VCaP (cell line): ENCODE results near the gene CDKN2B.

Source experiments
- H3K27ac ChIP-seq: fragments of 450-650 bp; 2 replicates; pipeline ENCODE4 v1.5.1; 2017
- TF ChIP-seq, protein P1 (sequence below): fragments of 450-650 bp; conservative IDR thresholded peaks from 2 replicates; pipeline ENCODE4 v1.5.1; 2017; ENCODE audit warnings: mild to moderate bottlenecking, moderate library complexity

CDKN2B gene

DNA sequence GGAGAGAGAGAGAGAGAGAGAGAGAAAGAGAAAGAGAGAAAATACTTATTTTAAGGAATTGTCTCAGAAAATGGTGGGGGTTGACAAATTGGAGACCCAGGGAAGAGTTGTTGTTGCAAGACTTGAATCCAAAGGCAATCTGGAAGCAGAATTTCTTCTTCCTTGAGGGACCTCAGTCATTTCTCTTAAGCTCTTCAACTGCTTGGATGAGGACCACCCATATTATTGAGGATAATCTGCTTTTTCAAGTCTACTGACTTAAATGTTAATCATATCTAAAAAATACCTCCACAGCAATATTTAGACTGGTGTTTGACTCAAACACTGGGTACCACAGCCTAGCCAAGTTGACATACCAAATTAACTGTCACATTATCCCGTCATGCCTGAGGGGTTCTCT lies 11.6 kb downstream of the CDKN2B start:
- no peak overlapping the region for H3K27ac ChIP-seq
- TF ChIP-seq, protein P1, sequence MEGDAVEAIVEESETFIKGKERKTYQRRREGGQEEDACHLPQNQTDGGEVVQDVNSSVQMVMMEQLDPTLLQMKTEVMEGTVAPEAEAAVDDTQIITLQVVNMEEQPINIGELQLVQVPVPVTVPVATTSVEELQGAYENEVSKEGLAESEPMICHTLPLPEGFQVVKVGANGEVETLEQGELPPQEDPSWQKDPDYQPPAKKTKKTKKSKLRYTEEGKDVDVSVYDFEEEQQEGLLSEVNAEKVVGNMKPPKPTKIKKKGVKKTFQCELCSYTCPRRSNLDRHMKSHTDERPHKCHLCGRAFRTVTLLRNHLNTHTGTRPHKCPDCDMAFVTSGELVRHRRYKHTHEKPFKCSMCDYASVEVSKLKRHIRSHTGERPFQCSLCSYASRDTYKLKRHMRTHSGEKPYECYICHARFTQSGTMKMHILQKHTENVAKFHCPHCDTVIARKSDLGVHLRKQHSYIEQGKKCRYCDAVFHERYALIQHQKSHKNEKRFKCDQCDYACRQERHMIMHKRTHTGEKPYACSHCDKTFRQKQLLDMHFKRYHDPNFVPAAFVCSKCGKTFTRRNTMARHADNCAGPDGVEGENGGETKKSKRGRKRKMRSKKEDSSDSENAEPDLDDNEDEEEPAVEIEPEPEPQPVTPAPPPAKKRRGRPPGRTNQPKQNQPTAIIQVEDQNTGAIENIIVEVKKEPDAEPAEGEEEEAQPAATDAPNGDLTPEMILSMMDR: no peak

DNA sequence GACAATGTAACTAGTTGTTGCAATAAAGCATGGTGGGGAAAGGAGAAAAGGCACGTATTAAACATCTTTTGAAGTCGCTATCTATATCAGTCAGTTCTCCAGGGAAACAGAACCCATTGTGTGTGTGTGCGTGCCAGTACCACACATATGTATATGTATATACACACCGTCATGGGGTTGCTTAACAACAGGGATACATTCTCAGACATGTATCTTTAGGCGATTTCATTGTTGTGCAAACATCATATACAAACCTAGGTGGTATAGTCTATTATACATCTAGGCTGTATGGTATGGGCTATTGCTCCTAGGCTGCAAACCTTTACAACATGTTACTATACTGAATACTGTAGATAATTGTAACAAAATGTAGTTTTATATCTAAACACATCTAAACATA lies 12.2 kb downstream of the CDKN2B start:
- H3K27ac ChIP-seq: no peak overlapping the region
- TF ChIP-seq, protein P1: no peak

DNA sequence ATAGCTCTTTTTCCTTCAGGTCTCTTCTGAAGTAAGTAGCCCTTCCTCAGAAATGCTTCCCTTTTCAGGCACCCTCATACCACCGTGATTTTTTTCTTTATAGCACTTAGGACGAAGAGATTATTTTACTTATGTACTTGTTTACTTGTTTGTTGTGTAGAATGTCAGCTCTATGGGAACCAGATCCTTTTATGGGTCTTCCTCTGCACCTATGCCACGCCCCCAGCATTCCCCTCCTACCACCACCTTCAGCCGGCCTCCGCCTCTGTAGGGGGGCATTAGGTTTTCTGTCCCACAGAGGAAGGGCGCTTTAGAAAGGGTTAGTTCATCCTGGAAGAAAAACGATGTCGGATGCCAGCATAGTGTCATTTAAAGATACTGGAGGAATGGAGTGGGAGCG lies 12.7 kb downstream of the CDKN2B start:
- TF ChIP-seq, protein P1: no peak
- H3K27ac ChIP-seq: no peak overlapping the region

DNA sequence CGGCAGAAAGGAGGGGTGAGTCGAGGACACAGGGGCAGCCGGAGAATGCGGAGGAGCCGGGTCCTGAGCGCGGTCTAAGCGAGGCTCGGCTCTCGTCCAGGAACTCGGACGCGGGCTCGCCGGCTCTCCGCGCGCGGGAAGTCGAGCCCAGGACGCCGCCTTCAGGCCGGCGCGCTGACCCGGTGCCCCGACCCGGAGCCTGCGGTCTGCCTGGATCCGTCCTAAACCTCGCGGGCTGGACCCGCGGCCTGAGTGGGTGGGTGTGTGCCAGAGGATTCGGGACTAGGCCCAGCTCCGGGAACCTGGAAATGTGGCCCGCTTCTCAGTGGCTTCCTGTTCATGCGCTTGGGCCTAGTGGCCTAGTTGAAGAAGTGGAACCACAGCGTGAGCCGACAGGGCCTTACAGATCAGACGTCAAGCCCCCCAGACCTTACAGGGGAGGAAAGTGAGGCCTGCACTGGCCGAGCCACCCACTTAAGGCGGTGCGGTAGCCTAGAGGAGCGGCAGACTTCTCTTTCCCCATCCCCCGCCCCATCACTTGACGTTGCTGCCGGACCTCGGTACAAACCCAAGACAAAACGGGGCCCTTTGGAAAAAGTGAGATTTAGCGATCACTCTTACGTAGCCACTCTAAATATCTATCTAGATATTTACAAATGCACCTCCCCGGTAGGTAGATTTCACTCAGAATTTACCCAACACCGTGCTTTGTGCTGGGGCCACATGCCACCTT lies 13.3 kb downstream of the CDKN2B start:
- TF ChIP-seq, protein P1: peak; percentile 47
- H3K27ac ChIP-seq: peak overlapping the region; percentile 70

DNA sequence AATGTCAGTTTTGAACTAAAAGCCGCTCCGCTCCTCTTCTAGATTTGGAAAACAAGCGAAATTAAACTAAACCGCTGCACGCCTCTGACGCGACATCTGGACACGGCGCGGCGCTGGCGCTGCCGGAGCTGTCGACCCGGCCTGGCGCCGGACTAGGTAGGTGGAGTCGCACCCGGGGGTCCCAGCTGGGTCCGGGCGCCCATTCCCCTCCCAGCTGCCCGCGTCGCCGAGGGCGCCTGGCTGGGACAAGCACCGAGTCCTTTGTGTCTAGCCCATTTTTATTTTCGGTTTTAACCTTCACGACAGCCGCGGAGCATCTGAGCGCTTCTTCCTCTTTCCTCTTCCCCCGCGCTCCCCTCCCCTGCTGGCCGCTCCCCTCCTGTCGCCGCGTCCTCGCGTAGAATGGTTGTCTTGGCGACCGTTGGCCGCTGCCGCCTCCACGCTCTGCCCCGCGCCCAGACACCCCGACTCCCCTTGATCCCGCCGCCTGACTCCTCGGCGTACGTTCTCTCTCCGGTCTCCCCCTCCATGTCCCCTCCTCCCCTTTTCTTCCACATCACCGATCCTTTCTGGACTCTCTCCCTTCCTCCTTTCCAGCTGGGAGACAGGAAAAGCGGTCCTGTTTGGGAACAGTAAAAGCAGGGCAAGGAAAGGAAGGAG lies 14.0 kb downstream of the CDKN2B start:
- H3K27ac ChIP-seq: peak overlapping the region; percentile 70
- TF ChIP-seq, protein P1: no peak

DNA sequence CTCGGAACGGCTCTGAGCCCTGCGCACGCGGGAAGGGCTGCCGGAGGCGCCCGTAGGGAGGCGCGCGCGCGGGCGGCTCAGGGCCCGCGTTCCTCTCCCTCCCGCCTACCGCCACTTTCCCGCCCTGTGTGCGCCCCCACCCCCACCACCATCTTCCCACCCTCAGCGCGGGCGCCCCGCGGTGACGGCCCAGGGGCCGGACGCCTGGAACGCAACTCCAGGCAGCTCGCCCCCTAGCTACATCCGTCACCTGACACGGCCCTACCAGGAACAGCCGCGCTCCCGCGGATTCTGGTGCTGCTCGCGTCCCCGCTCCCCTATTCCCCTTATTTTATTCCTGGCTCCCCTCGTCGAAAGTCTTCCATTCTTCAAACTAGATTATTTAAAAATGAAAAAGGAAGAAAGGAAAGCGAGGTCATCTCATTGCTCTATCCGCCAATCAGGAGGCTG lies 14.5 kb downstream of the CDKN2B start, which contains the start of gene CDKN2B-AS1:
Gene CDKN2B-AS1, plus strand, starts transcription at position 236 of the 450 bp plus-strand sequence.
- peak within 1 kb of the TSS; percentile 70 for H3K27ac ChIP-seq
- TF ChIP-seq, protein P1: peak; percentile 32

DNA sequence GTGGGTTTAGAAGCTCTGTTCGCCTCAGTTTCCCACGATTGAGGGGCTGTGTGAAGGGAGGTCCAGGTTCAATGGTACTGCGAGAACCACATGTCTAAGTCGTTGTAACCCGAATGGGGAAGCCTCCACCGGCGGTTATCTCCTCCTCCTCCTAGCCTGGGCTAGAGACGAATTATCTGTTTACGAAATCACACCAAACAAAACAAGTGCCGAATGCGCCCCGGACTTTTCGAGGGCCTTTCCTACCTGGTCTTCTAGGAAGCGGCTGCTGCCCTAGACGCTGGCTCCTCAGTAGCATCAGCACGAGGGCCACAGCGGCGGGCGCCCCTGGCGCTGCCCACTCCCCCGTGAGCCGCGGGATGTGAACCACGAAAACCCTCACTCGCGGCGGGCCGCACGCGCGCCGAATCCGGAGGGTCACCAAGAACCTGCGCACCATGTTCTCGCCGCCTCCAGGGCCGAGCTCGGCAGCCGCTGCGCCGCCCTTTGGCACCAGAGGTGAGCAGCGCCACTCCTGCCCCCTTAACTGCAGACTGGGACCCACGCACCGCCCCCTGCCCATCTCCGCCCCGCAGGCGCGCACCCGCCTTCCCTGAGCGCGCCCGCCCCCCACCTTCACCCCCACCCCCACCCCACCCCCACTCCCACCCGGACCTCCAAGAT lies 15.1 kb downstream of the CDKN2B start, which contains the start of gene CDKN2A:
Gene CDKN2A, minus strand, starts transcription at position 500 of the 663 bp plus-strand sequence.
- peak within 1 kb of the TSS; percentile 70 for H3K27ac ChIP-seq

More for the DNA sequence above, 15.1 kb downstream of the CDKN2B start, which contains the start of gene CDKN2A:
- TF ChIP-seq, protein P1: no peak; the same call in none of the 2 replicates
